Measurements from ENCODE around the gene SLC4A9.
"Not testable (repeated sequence)": the region's sequence is repeated elsewhere in the genome, so short reads cannot be mapped to it uniquely, and the experiment has no call there.

SLC4A9 gene

DNA sequence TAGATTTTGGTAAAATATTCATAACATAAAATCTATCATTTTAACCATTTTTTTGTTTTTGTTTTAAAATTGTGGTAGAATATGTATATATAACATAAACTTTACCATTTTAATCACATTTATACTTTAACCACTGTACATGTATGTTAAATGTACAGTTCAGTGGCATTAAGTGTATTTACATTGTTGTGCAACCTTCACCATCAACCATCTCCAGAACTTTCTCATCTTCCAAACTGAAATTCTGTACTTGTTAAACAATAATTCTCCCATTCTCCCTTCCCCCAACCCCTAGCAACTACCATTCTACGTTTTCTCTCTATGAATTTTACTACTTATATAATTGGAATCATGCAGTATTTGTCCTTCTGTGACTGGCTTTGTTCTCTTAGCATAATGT, 53.2 kb downstream of the SLC4A9 start:
- peaks cover 22% of the 10 kb centered on the region for H3K36me3 Mint-ChIP-seq (ENCODE audit: low read depth)
- no peak overlapping the region for H3K4me3 Mint-ChIP-seq
- DNase-seq, result no peak
- no peaks in the 10 kb centered on the region for H3K27me3 Mint-ChIP-seq (ENCODE audit: low read depth, poor library complexity)
- H3K9me3 Mint-ChIP-seq, result peaks cover 4% of the 10 kb centered on the region
- H3K27ac Mint-ChIP-seq, result peak overlapping the region; percentile 0
- TF ChIP-seq, protein P1, sequence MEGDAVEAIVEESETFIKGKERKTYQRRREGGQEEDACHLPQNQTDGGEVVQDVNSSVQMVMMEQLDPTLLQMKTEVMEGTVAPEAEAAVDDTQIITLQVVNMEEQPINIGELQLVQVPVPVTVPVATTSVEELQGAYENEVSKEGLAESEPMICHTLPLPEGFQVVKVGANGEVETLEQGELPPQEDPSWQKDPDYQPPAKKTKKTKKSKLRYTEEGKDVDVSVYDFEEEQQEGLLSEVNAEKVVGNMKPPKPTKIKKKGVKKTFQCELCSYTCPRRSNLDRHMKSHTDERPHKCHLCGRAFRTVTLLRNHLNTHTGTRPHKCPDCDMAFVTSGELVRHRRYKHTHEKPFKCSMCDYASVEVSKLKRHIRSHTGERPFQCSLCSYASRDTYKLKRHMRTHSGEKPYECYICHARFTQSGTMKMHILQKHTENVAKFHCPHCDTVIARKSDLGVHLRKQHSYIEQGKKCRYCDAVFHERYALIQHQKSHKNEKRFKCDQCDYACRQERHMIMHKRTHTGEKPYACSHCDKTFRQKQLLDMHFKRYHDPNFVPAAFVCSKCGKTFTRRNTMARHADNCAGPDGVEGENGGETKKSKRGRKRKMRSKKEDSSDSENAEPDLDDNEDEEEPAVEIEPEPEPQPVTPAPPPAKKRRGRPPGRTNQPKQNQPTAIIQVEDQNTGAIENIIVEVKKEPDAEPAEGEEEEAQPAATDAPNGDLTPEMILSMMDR (IDR thresholded peaks at IDR 0.05), result no peak
- H3K4me1 Mint-ChIP-seq, result no peaks in the 10 kb centered on the region

DNA sequence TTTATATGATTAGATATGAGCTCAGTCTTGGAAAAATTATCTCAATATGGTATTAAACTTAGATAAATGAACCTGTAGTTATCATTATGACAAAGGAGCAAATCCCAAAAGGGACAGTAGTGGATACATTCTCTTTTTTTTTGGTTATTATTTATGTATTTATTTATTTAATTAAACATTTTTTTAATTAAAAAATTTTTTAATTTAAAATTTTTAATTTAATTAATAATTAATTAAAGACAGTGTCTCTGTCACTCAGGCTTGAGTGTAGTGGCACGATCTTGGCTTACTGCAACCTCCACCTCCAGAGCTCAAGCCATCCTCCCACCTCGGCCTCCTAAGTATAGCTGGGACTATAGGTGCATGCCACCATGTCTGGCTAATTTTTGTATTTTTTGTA, 57.2 kb downstream of the SLC4A9 start:
- Mint-ChIP-seq H3K36me3 (ENCODE audit: low read depth) (peaks cover 45% of the 10 kb centered on the region), H3K4me3 (no peak overlapping the region), H3K9me3 (peaks cover 4% of the 10 kb centered on the region), H3K27ac (no peak overlapping the region), H3K27me3 (ENCODE audit: low read depth, poor library complexity) (no peaks in the 10 kb centered on the region), H3K4me1 (no peaks in the 10 kb centered on the region)
- TF ChIP-seq, protein P1 (IDR thresholded peaks at IDR 0.05), result no peak
- no peak for DNase-seq

DNA sequence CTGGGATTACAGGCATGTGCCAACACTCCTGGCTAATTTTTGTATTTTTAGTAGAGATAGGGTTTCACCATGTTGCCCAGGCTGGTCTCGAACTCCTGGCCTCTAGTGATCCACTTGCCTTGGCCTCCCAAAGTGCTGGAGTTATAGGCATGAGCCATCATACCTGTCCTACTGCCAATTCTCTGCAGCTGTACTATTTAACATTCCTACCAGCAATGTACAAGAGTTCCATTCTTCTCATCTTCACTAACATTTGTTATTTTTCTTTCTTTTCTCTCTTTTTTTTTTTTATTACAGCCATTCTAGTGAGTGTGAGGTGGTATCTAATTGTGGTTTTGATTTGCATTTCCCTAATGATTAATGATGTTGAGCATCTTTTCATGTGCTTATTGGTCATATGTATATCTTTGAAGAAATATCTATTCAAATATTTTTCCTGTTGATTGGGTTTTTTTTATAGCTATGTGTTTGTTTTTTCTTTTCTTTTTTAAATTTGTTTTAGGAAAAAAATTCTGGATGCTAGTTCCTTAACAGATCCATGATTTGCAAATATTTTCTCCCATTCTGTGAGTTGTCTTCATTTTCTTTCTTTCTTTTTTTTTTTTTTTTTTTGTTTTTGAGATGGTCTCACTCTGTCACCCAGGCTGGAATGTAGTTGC, 59.0 kb downstream of the SLC4A9 start:
- TF ChIP-seq, protein P1 (IDR thresholded peaks at IDR 0.05), result no peak
- Mint-ChIP-seq H3K36me3 (ENCODE audit: low read depth) (peaks cover 52% of the 10 kb centered on the region), H3K27ac (peak overlapping the region; percentile 47), H3K9me3 (peaks cover 4% of the 10 kb centered on the region), H3K4me3 (no peak overlapping the region), H3K4me1 (no peaks in the 10 kb centered on the region), H3K27me3 (ENCODE audit: low read depth, poor library complexity) (no peaks in the 10 kb centered on the region)
- no peak for DNase-seq

DNA sequence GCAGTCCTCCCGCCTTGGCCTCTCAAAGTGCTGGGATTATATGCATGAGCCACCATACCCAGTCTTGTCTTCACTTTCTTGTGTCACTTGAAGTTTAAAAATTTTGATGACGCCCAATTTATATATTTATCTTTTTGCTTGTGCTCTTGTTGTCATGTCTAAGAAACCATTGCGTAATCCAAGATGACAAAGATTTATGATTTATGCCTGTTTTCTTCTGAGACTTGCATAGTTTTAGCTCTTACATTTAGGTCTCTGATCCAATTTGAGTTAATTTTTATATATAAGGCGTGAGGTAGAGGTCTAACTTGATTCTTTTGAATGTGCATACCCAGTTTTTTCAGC, 60.2 kb downstream of the SLC4A9 start:
- H3K4me1 Mint-ChIP-seq, result no peaks in the 10 kb centered on the region
- H3K27me3 Mint-ChIP-seq (ENCODE audit: low read depth, poor library complexity), result no peaks in the 10 kb centered on the region
- TF ChIP-seq, protein P1 (IDR thresholded peaks at IDR 0.05), result no peak
- peaks cover 53% of the 10 kb centered on the region for H3K36me3 Mint-ChIP-seq (ENCODE audit: low read depth)
- no peak overlapping the region for H3K4me3 Mint-ChIP-seq
- H3K27ac Mint-ChIP-seq, result no peak overlapping the region
- no peak for DNase-seq
- peaks cover 14% of the 10 kb centered on the region for H3K9me3 Mint-ChIP-seq

DNA sequence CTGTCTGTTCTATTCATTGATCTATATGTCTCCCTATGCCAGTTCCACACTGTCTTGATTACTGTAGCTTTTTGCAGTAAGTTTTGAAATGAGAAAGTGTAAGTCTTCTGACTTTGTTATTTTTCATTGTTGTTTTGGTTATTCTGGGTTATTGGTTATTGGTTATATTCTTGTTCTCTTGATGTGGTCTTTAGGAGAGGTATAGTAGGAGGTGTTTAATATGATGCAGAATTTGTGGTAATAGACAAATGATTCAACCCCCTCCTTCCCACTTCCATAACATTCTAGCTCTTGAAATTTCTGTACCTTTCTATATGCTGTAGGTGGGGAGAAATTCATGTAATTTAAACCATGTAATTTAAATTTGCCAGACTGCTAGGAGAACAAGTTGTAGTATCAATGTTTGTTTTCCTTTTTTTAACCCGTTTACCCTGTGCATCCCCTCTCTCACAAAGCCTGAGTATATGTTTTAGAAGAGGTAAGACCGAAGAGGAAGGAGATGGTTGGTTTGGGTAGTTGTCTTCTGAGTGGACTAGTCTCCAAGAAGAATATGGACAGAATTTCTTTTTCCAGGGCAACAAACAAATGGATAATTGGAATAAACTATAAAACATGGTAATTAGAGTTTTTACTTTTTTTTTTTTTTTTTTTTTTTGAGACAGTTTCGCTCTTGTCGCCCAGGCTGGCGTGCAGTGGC, 60.8 kb downstream of the SLC4A9 start:
- Mint-ChIP-seq H3K4me3 (no peak overlapping the region), H3K27ac (no peak overlapping the region), H3K4me1 (no peaks in the 10 kb centered on the region), H3K27me3 (ENCODE audit: low read depth, poor library complexity) (no peaks in the 10 kb centered on the region), H3K36me3 (ENCODE audit: low read depth) (peaks cover 58% of the 10 kb centered on the region), H3K9me3 (peaks cover 17% of the 10 kb centered on the region)
- no peak for DNase-seq
- TF ChIP-seq, protein P1 (IDR thresholded peaks at IDR 0.05), result no peak

DNA sequence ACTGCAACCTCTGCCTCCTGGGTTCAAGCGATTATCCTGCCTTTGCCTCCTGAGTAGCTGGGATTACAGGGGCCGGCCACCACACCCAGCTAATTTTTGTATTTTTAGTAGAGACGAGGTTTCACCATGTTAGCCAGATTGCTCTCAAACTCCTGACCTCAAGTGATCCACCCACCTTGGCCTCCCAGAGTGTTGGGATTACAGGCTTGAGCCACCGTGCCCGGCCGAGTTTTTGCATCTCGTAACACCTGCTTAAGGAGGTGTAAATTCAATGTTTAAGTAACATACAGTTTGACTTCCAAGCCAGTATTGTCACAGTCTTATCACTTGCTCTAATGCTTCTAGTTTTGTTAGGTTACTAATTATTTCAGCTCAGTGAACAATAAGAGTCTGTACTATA, 61.4 kb downstream of the SLC4A9 start:
- not testable (repeated sequence) for DNase-seq; H3K27me3 Mint-ChIP-seq (ENCODE audit: low read depth, poor library complexity); H3K4me1 Mint-ChIP-seq; H3K27ac Mint-ChIP-seq; H3K4me3 Mint-ChIP-seq
- H3K36me3 Mint-ChIP-seq (ENCODE audit: low read depth), result peaks cover 59% of the 10 kb centered on the region
- peaks cover 18% of the 10 kb centered on the region for H3K9me3 Mint-ChIP-seq
